Suprapubic skin (tissue), 3 donors: ENCODE data around the gene VGF.

Source experiments
- POLR2AphosphoS5 ChIP-seq, 3 donors: sonication (generic); formaldehyde crosslinking; IDR thresholded peaks; one replicate each; pipeline ENCODE4 v1.6.1; 2017; ENCODE audit warnings: antibody characterized with exemption in 3 of 3
- TF ChIP-seq, protein P1 (sequence below), 2 donors: fragments of 200-600 bp in 1 of 2; fragments of 450-650 bp in 1 of 2; sonication (generic) in 1 of 2; IDR thresholded peaks; one replicate each; pipeline ENCODE4 v1.5.1; 2016 to 2019; ENCODE audit warnings: antibody characterized with exemption in 2 of 2, mild to moderate bottlenecking in 1 of 2, moderate library complexity in 1 of 2

GRCh38 chr7:101168412-101169049, 3.2 kb upstream of the VGF start:
- TF ChIP-seq, protein P1, sequence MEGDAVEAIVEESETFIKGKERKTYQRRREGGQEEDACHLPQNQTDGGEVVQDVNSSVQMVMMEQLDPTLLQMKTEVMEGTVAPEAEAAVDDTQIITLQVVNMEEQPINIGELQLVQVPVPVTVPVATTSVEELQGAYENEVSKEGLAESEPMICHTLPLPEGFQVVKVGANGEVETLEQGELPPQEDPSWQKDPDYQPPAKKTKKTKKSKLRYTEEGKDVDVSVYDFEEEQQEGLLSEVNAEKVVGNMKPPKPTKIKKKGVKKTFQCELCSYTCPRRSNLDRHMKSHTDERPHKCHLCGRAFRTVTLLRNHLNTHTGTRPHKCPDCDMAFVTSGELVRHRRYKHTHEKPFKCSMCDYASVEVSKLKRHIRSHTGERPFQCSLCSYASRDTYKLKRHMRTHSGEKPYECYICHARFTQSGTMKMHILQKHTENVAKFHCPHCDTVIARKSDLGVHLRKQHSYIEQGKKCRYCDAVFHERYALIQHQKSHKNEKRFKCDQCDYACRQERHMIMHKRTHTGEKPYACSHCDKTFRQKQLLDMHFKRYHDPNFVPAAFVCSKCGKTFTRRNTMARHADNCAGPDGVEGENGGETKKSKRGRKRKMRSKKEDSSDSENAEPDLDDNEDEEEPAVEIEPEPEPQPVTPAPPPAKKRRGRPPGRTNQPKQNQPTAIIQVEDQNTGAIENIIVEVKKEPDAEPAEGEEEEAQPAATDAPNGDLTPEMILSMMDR (IDR thresholded peaks at IDR 0.05), result no peak
- TF ChIP-seq POLR2AphosphoS5 (IDR thresholded peaks at IDR 0.05), result no peak
